ENCODE data around the gene TCP11L2. TPM values are rescaled to one million over a fixed set of nuclear protein-coding genes. Genes with fewer than 3 reads are reported as not detected.

Gene TCP11L2
- total and polyA plus RNA-seq, 8 donors = 21.3 to 49.5 (median 28.3) TPM

DNA sequence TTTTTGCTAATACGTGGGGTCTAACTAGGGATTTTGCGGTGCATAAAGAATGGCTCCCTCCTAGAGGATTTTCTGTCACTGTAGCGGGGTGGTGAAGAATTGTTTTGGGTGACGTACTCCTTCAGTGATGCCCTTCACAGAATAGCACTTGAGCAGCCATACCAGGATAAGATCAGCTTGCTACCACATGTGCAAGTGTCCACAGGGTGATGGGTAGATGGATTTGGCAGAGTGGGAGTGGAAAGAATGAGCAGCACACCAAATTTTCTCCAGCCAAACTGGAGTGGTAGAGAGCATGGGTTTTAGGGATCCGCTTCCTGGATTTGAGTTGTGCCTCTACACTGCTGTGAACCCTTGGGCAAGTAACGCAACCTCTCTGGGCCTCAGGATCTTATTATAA, 2.3 kb downstream of the TCP11L2 start:
- H3K27me3 ChIP-seq = no peaks in the 10 kb centered on the region
- intact Hi-C loops (cut with DNase I) = no loop called here
- peak overlapping the region in 1 of 2 donors; percentile 98 for H3K27ac ChIP-seq
- TF ChIP-seq, protein P1, sequence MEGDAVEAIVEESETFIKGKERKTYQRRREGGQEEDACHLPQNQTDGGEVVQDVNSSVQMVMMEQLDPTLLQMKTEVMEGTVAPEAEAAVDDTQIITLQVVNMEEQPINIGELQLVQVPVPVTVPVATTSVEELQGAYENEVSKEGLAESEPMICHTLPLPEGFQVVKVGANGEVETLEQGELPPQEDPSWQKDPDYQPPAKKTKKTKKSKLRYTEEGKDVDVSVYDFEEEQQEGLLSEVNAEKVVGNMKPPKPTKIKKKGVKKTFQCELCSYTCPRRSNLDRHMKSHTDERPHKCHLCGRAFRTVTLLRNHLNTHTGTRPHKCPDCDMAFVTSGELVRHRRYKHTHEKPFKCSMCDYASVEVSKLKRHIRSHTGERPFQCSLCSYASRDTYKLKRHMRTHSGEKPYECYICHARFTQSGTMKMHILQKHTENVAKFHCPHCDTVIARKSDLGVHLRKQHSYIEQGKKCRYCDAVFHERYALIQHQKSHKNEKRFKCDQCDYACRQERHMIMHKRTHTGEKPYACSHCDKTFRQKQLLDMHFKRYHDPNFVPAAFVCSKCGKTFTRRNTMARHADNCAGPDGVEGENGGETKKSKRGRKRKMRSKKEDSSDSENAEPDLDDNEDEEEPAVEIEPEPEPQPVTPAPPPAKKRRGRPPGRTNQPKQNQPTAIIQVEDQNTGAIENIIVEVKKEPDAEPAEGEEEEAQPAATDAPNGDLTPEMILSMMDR (IDR thresholded peaks at IDR 0.05) = no peak
- no peak overlapping the region for H3K4me3 ChIP-seq
- ATAC-seq = no peak
- H3K9me3 ChIP-seq = no peaks in the 10 kb centered on the region
- DNase-seq = no peak
- H3K4me1 ChIP-seq = peaks cover 5 to 67% of the 10 kb centered on the region in 2 donors
- no peaks in the 10 kb centered on the region for H3K36me3 ChIP-seq

DNA sequence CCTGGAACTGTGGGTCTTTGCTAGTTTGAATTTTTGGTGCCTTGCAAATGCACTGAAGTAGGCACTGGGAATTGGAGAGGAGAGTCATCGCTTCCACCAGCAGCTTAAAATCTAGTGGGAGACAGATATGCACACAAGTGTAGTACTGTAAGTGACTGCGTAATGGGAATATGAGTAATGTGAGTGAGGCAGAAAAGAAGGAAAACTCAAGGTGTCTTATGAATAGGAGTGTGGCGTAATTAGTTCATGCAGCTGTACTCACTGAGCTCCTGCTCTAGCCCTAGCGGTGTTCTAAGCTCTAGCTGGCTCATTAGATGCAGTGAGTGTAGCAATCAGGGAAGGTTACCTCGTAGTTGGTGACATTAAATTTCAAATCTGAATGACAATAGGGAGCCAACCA, 2.8 kb downstream of the TCP11L2 start:
- Histone ChIP-seq H3K9me3 (no peaks in the 10 kb centered on the region), H3K4me1 (peaks cover 9 to 69% of the 10 kb centered on the region in 2 donors), H3K36me3 (no peaks in the 10 kb centered on the region), H3K4me3 (no peak overlapping the region), H3K27me3 (no peaks in the 10 kb centered on the region), H3K27ac (peak overlapping the region in 1 of 2 donors; percentile 43)
- TF ChIP-seq, protein P1 (IDR thresholded peaks at IDR 0.05) = no peak
- ATAC-seq = no peak
- no peak for DNase-seq
- intact Hi-C loops (cut with DNase I) = no loop called here

DNA sequence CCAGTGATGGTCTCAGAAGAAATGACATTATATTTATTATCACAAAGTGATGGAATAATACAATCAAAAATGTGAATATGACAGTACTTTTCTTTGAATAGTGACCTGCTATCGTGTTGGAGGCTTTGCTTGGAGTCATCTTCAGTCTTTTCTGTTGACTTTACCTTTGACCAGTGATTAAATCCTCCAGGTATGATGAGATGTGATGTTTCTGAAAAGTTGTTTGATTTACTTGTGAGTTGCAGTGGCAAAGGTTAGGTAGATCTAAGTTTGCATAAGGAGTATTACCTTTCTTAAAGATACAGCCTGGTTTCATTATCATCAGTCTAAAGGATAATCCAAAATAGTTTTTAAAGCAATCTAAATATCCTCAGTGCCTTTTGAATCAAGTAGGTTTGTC, 4.6 kb downstream of the TCP11L2 start:
- Histone ChIP-seq H3K27me3 (no peaks in the 10 kb centered on the region), H3K4me3 (no peak overlapping the region), H3K36me3 (no peaks in the 10 kb centered on the region), H3K27ac (no peak overlapping the region), H3K9me3 (no peaks in the 10 kb centered on the region), H3K4me1 (peaks cover 9 to 74% of the 10 kb centered on the region in 2 donors)
- intact Hi-C loops (cut with DNase I) = no loop called here
- no peak for DNase-seq
- ATAC-seq = no peak
- TF ChIP-seq, protein P1 (IDR thresholded peaks at IDR 0.05) = no peak

DNA sequence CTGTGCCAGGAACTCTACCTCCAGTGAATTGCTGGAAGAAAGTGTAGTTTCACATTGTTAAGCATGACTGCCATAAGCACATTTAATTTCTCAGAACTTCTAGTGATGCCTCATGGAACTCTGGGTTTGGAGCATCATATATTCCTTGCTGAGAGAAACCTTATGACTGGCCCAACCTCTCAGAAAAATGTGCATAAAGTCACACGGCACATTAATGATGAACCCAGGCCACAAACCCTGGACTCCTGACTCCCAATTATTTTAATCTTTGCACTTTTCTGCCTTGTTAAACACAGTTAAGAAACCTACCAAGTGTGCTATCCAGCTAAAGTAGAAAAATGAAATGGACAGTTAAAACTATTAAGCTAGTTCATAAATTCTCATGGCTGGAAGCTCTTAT, 5.6 kb downstream of the TCP11L2 start:
- H3K4me3 ChIP-seq = no peak overlapping the region
- TF ChIP-seq, protein P1 (IDR thresholded peaks at IDR 0.05) = no peak
- no peak for ATAC-seq
- intact Hi-C loops (cut with DNase I) = no loop called here
- H3K27me3 ChIP-seq = no peaks in the 10 kb centered on the region
- H3K4me1 ChIP-seq = peaks cover 9 to 74% of the 10 kb centered on the region in 2 donors
- DNase-seq = no peak
- H3K36me3 ChIP-seq = peaks cover 0 to 5% of the 10 kb centered on the region in 2 donors
- no peak overlapping the region for H3K27ac ChIP-seq
- no peaks in the 10 kb centered on the region for H3K9me3 ChIP-seq

DNA sequence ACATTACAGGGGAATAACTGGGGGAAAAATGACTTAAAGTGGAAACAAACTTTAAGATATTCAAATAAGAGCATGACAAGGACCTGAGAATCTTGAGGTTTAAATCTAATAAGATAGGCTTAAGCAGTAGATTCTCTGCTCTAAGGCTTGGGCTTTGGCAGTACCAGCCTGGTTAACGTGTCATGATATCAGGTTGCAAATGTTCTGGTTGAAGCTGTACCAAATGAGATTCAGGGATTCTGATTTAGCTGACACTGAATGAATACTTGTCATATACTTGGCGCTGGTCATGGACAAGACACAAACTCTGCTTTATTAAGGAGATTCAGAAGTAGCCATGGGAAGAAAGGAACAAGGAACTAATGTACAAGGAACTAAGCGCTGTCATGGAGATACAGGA, 6.1 kb downstream of the TCP11L2 start:
- Histone ChIP-seq H3K27me3 (no peaks in the 10 kb centered on the region), H3K4me3 (no peak overlapping the region), H3K4me1 (peaks cover 9 to 71% of the 10 kb centered on the region in 2 donors), H3K36me3 (peaks cover 0 to 10% of the 10 kb centered on the region in 2 donors), H3K27ac (no peak overlapping the region), H3K9me3 (no peaks in the 10 kb centered on the region)
- TF ChIP-seq, protein P1 (IDR thresholded peaks at IDR 0.05) = no peak
- DNase-seq = no peak
- intact Hi-C loops (cut with DNase I) = no loop called here
- no peak for ATAC-seq

Data from left lung (tissue), 10 donors.